GM12878 (cell line): ENCODE measurements around the gene NUP54. TPM values are rescaled to one million over a fixed set of nuclear protein-coding genes. Genes with fewer than 3 reads are reported as not detected.

Experiments used
- BMI1 ChIP-seq: fragments of 450-650 bp; IDR thresholded peaks from 2 replicates; pipeline ENCODE4 v1.6.1; 2016; ENCODE audit warnings: mild to moderate bottlenecking, moderate library complexity, borderline replicate concordance
- CEBPZ ChIP-seq: fragments of 150-350 bp; IDR thresholded peaks from 2 replicates; pipeline ENCODE4 v1.6.1; 2016; ENCODE audit warnings: low read depth, low read length
- CHD4 ChIP-seq: fragments of 200-600 bp; sonication (generic); IDR thresholded peaks from 2 replicates; pipeline ENCODE4 v1.6.1; 2016; ENCODE audit warnings: mild to moderate bottlenecking
- EED ChIP-seq: sonication (generic); IDR thresholded peaks from 2 replicates; pipeline ENCODE4 v1.6.1; 2016; ENCODE audit warnings: antibody characterized with exemption, low read depth
- ESRRA ChIP-seq: IDR thresholded peaks from 2 replicates; pipeline ENCODE4 v1.6.1; 2012; ENCODE audit warnings: mild to moderate bottlenecking, low read length, improper control_type of control experiment
- GATAD2B ChIP-seq: fragments of 450-650 bp; conservative IDR thresholded peaks from 2 replicates; pipeline ENCODE4 v1.6.1; 2017; ENCODE audit warnings: low read depth, mild to moderate bottlenecking, moderate library complexity
- HSF1 ChIP-seq: fragments of 150-350 bp; IDR thresholded peaks from 2 replicates; pipeline ENCODE4 v1.6.1; 2014; ENCODE audit warnings: mild to moderate bottlenecking, low read depth, low read length
- IKZF1 ChIP-seq: fragments of 450-650 bp; conservative IDR thresholded peaks from 2 replicates; pipeline ENCODE4 v1.6.1; 2017; ENCODE audit warnings: antibody characterized with exemption, mild to moderate bottlenecking
- IKZF2 ChIP-seq, 2 experiments: fragments of 450-650 bp; IDR thresholded peaks; 2 replicates each; pipeline ENCODE4 v1.6.1; 2017; ENCODE audit warnings: mild to moderate bottlenecking in 2 of 2, moderate library complexity in 2 of 2
- IRF5 ChIP-seq: fragments of 450-650 bp; IDR thresholded peaks from 2 replicates; pipeline ENCODE4 v1.6.1; 2017; ENCODE audit warnings: borderline replicate concordance
- JUNB ChIP-seq: IDR thresholded peaks from 2 replicates; pipeline ENCODE4 v1.6.1; 2016; ENCODE audit warnings: antibody characterized with exemption, mild to moderate bottlenecking
- JUND ChIP-seq: IDR thresholded peaks from 2 replicates; pipeline ENCODE4 v1.6.1; 2012; ENCODE audit warnings: low read depth, mild to moderate bottlenecking, low read length, improper control_type of control experiment, moderate library complexity
- KAT2A ChIP-seq: conservative IDR thresholded peaks from 2 replicates; pipeline ENCODE4 v1.6.1; 2011; ENCODE audit warnings: low read depth, low read length; ENCODE audit not compliant: control insufficient read depth
- KDM1A ChIP-seq: fragments of 200-600 bp; sonication (generic); IDR thresholded peaks from 2 replicates; pipeline ENCODE4 v1.6.1; 2016; ENCODE audit warnings: borderline replicate concordance
- LARP7 ChIP-seq: fragments of 450-650 bp; IDR thresholded peaks from 2 replicates; pipeline ENCODE4 v1.6.1; 2017; ENCODE audit warnings: mild to moderate bottlenecking
- MAX ChIP-seq: IDR thresholded peaks from 2 replicates; pipeline ENCODE4 v1.6.1; 2012; ENCODE audit warnings: low read depth, low read length, improper control_type of control experiment
- MYC ChIP-seq: IDR thresholded peaks from 2 replicates; pipeline ENCODE4 v1.6.1; 2011; ENCODE audit warnings: mild to moderate bottlenecking, low read length, moderate library complexity, inconsistent platforms; ENCODE audit not compliant: insufficient read depth, insufficient replicate concordance, insufficient read length, severe bottlenecking
- PAX8 ChIP-seq: fragments of 450-650 bp; IDR thresholded peaks from 2 replicates; pipeline ENCODE4 v1.6.1; 2017; ENCODE audit warnings: mild to moderate bottlenecking, moderate library complexity
- RAD51 ChIP-seq: fragments of 450-650 bp; IDR thresholded peaks from 2 replicates; pipeline ENCODE4 v1.6.1; 2016; ENCODE audit warnings: moderate library complexity, mild to moderate bottlenecking, inconsistent platforms
- SKIL ChIP-seq: fragments of 450-650 bp; IDR thresholded peaks from 2 replicates; pipeline ENCODE4 v1.6.1; 2017; ENCODE audit warnings: mild to moderate bottlenecking, low read depth, inconsistent platforms; ENCODE audit not compliant: poor library complexity, severe bottlenecking
- SMAD5 ChIP-seq: IDR thresholded peaks from 2 replicates; pipeline ENCODE4 v1.6.1; 2016; ENCODE audit warnings: antibody characterized with exemption, low read depth
- SMC3 ChIP-seq: IDR thresholded peaks from 2 replicates; pipeline ENCODE4 v1.6.1; 2011; ENCODE audit warnings: low read length, improper control_type of control experiment, borderline replicate concordance
- TCF12 ChIP-seq: IDR thresholded peaks from 2 replicates; pipeline ENCODE4 v1.6.1; 2011; ENCODE audit warnings: low read depth, mild to moderate bottlenecking, low read length
- polyA plus RNA-seq, 11 experiments: library from polyadenylated mRNA; depleted of rRNA in 4 of 11; unstranded in 6 of 11; stranded (reverse) in 5 of 11; fragments of >200 nt; fragmentation: Nextera tagmentation in 4 of 11; fragmentation: Illumina TruSeq in 1 of 11; extraction: Ambion mirVana in 4 of 11; extraction: Trizol in 1 of 11; gene quantifications; 1 replicate in 1 of 11; 2 replicates in 10 of 11; pipeline versions ENCODE4 v1.2.1 to v1.2.3, GENCODE V29; 2011 to 2016; ENCODE audit warnings: inconsistent platforms in 2 of 11, missing spikeins in 2 of 11, low read depth in 1 of 11
- total RNA-seq, 4 experiments: library from RNA; depleted of rRNA in 3 of 4; stranded (reverse); fragments of >200 nt in 3 of 4; fragmentation: Illumina TruSeq in 1 of 4; extraction: Trizol in 1 of 4; gene quantifications; 2 replicates each; pipeline versions ENCODE4 v1.2.1 to v1.2.3, GENCODE V29; 2013 to 2021

The NUP54 gene
- total and polyA plus RNA-seq, 10 of the 15 experiments (the other 5 are each of a cell fraction or from before 2014, with no cell fraction given): 17.5 to 69.0 (median 42.3) TPM

GRCh38 chr4:76148142-76148865 is at the start of gene NUP54 (continued):
- TF ChIP-seq SMC3: no peak
- TF ChIP-seq IRF5: no peak
- TF ChIP-seq SMAD5: peak; percentile 81
- TF ChIP-seq MYC: no peak
- peak; percentile 27; the same call in 1 of the 2 replicates for TF ChIP-seq JUNB
- TF ChIP-seq IKZF2 (IDR thresholded peaks at IDR 0.05): peak; percentile 25 to 61; a peak in 3 of 4 replicates
- TF ChIP-seq ESRRA: no peak
- TF ChIP-seq MAX: peak; percentile 86
- TF ChIP-seq BMI1: no peak
- peak; percentile 85 for TF ChIP-seq GATAD2B
- 0 out of 2 replicates have a peak, but pooled peaks have one; percentile 46 for TF ChIP-seq EED
- peak; percentile 74 for TF ChIP-seq HSF1
- no peak for TF ChIP-seq PAX8
- TF ChIP-seq RAD51: no peak
- TF ChIP-seq SKIL: peak; percentile 69
- no peak for TF ChIP-seq KAT2A
- TF ChIP-seq JUND: 0 out of 2 replicates have a peak, but pooled peaks have one; percentile 6
- TF ChIP-seq CHD4: no peak
- peak; percentile 87 for TF ChIP-seq IKZF1
- peak; percentile 49 for TF ChIP-seq TCF12
- TF ChIP-seq CEBPZ: no peak
- no peak for TF ChIP-seq KDM1A
- peak; percentile 78 for TF ChIP-seq LARP7
